ENCODE measurements around the gene FUT3.

The FUT3 gene

GRCh38 chr19:5823579-5824281 lies 27.5 kb downstream of the FUT3 start:
- no peak for FAIRE-seq
- DNase-seq (ENCODE audit: insufficient read length, low spot score) = no peak

GRCh38 chr19:5822181-5822844 lies 28.9 kb downstream of the FUT3 start:
- no peak for TF ChIP-seq CTCF (IDR thresholded peaks at IDR 0.05; ENCODE audit: insufficient read depth, missing control alignments)
- FAIRE-seq (no peak), DNase-seq (ENCODE audit: insufficient read length, low spot score) (no peak)

More at GRCh38 chr19:5823579-5824281, 27.5 kb downstream of the FUT3 start:
- TF ChIP-seq CTCF (IDR thresholded peaks at IDR 0.05; ENCODE audit: insufficient read depth, missing control alignments) = peak; percentile 61

GRCh38 chr19:5821521-5822180 lies 29.6 kb downstream of the FUT3 start:
- FAIRE-seq (no peak), DNase-seq (ENCODE audit: insufficient read length, low spot score) (no peak)
- no peak for TF ChIP-seq CTCF (IDR thresholded peaks at IDR 0.05; ENCODE audit: insufficient read depth, missing control alignments)

GRCh38 chr19:5820785-5821184 lies 30.5 kb downstream of the FUT3 start:
- FAIRE-seq (no peak), DNase-seq (ENCODE audit: insufficient read length, low spot score) (no peak)
- no peak for TF ChIP-seq CTCF (IDR thresholded peaks at IDR 0.05; ENCODE audit: insufficient read depth, missing control alignments)

- no peak for TF ChIP-seq CTCF (IDR thresholded peaks at IDR 0.05; ENCODE audit: insufficient read depth, missing control alignments)
- DNase-seq (ENCODE audit: insufficient read length, low spot score) = no peak
- FAIRE-seq = no peak
These were observed 32.7 kb downstream of the FUT3 start for GRCh38 chr19:5818594-5818993.

GRCh38 chr19:5817218-5817617 lies 34.0 kb downstream of the FUT3 start:
- no peak for FAIRE-seq
- no peak for DNase-seq (ENCODE audit: insufficient read length, low spot score)
- TF ChIP-seq CTCF (IDR thresholded peaks at IDR 0.05; ENCODE audit: insufficient read depth, missing control alignments) = no peak

All from D721Med (cell line).